ENCODE data around the gene CPNE4.

Gene CPNE4

GRCh38 chr3:131750256-131750655 is 284.6 kb downstream of the CPNE4 start:
- TF ChIP-seq REST (IDR thresholded peaks at IDR 0.05; ENCODE audit: insufficient read depth in 1 of 2, low read depth in 2 of 2, low read length in 2 of 2) (no peak), SIN3A (IDR thresholded peaks at IDR 0.05; ENCODE audit: borderline replicate concordance, insufficient read depth, low read length) (no peak), FOXP2 (optimal IDR thresholded peaks at IDR 0.05; ENCODE audit: borderline replicate concordance, extremely low read depth, extremely low read length, insufficient read depth) (no peak), TAF1 (IDR thresholded peaks at IDR 0.05; ENCODE audit: borderline replicate concordance, insufficient read depth, low read length) (no peak), POLR2AphosphoS5 (IDR thresholded peaks at IDR 0.05; ENCODE audit: low read depth, low read length) (no peak)

GRCh38 chr3:131749826-131750225 is 285.0 kb downstream of the CPNE4 start:
- TF ChIP-seq FOXP2 (optimal IDR thresholded peaks at IDR 0.05; ENCODE audit: borderline replicate concordance, extremely low read depth, extremely low read length, insufficient read depth) (no peak), SIN3A (IDR thresholded peaks at IDR 0.05; ENCODE audit: borderline replicate concordance, insufficient read depth, low read length) (no peak), TAF1 (IDR thresholded peaks at IDR 0.05; ENCODE audit: borderline replicate concordance, insufficient read depth, low read length) (no peak), REST (IDR thresholded peaks at IDR 0.05; ENCODE audit: insufficient read depth in 1 of 2, low read depth in 2 of 2, low read length in 2 of 2) (no peak), POLR2AphosphoS5 (IDR thresholded peaks at IDR 0.05; ENCODE audit: low read depth, low read length) (no peak)

GRCh38 chr3:131747466-131747865 is 287.3 kb downstream of the CPNE4 start:
- TF ChIP-seq REST (IDR thresholded peaks at IDR 0.05; ENCODE audit: insufficient read depth in 1 of 2, low read depth in 2 of 2, low read length in 2 of 2), result no peak
- TF ChIP-seq POLR2AphosphoS5 (IDR thresholded peaks at IDR 0.05; ENCODE audit: low read depth, low read length), result no peak
- TF ChIP-seq FOXP2 (optimal IDR thresholded peaks at IDR 0.05; ENCODE audit: borderline replicate concordance, extremely low read depth, extremely low read length, insufficient read depth), result no peak
- TF ChIP-seq TAF1 (IDR thresholded peaks at IDR 0.05; ENCODE audit: borderline replicate concordance, insufficient read depth, low read length), result no peak
- TF ChIP-seq SIN3A (IDR thresholded peaks at IDR 0.05; ENCODE audit: borderline replicate concordance, insufficient read depth, low read length), result no peak

GRCh38 chr3:131744765-131745164 is 290.0 kb downstream of the CPNE4 start:
- no peak for TF ChIP-seq REST (IDR thresholded peaks at IDR 0.05; ENCODE audit: insufficient read depth in 1 of 2, low read depth in 2 of 2, low read length in 2 of 2)
- no peak for TF ChIP-seq FOXP2 (optimal IDR thresholded peaks at IDR 0.05; ENCODE audit: borderline replicate concordance, extremely low read depth, extremely low read length, insufficient read depth)
- TF ChIP-seq TAF1 (IDR thresholded peaks at IDR 0.05; ENCODE audit: borderline replicate concordance, insufficient read depth, low read length), result no peak
- TF ChIP-seq POLR2AphosphoS5 (IDR thresholded peaks at IDR 0.05; ENCODE audit: low read depth, low read length), result no peak
- no peak for TF ChIP-seq SIN3A (IDR thresholded peaks at IDR 0.05; ENCODE audit: borderline replicate concordance, insufficient read depth, low read length)

GRCh38 chr3:131743126-131743525 is 291.7 kb downstream of the CPNE4 start:
- TF ChIP-seq POLR2AphosphoS5 (IDR thresholded peaks at IDR 0.05; ENCODE audit: low read depth, low read length) (no peak), REST (IDR thresholded peaks at IDR 0.05; ENCODE audit: insufficient read depth in 1 of 2, low read depth in 2 of 2, low read length in 2 of 2) (no peak)
